BLaER1 (cell line): Measurements from ENCODE around the gene CFAP206.
A peak's percentile ranks its signal among the peaks of the same experiment; 100 is the strongest.
"Not testable (repeated sequence)": the region's sequence is repeated elsewhere in the genome, so short reads cannot be mapped to it uniquely, and the experiment has no call there.

ENCODE experiments used
- H3K27ac ChIP-seq: shearing (Covaris generic); formaldehyde crosslinking; 2 replicates; pipeline ENCODE4 v1.8.1; 2022
- H3K27me3 ChIP-seq: shearing (Covaris generic); formaldehyde crosslinking; 2 replicates; pipeline ENCODE4 v1.8.1; 2022
- H3K36me3 ChIP-seq: shearing (Covaris generic); formaldehyde crosslinking; 2 replicates; pipeline ENCODE4 v1.8.1; 2022
- H3K4me1 ChIP-seq: shearing (Covaris generic); formaldehyde crosslinking; 2 replicates; pipeline ENCODE4 v1.8.1; 2022
- H3K4me2 ChIP-seq: shearing (Covaris generic); formaldehyde crosslinking; 2 replicates; pipeline ENCODE4 v1.8.1; 2022
- H3K4me3 ChIP-seq: shearing (Covaris generic); formaldehyde crosslinking; 2 replicates; pipeline ENCODE4 v1.8.1; 2022
- H3K9ac ChIP-seq: shearing (Covaris generic); formaldehyde crosslinking; 2 replicates; pipeline ENCODE4 v1.8.1; 2022
- H3K9me3 ChIP-seq: shearing (Covaris generic); formaldehyde crosslinking; 2 replicates; pipeline ENCODE4 v1.8.1; 2022
- H4K20me1 ChIP-seq: shearing (Covaris generic); formaldehyde crosslinking; 2 replicates; pipeline ENCODE4 v1.8.1; 2022
- Cebpa-rat ChIP-seq: shearing (Covaris generic); IDR thresholded peaks from 2 replicates; pipeline ENCODE4 v1.8.1; 2022

The CFAP206 gene

GRCh38 chr6:87473419-87473903 lies 65.7 kb downstream of the CFAP206 start:
- Histone ChIP-seq H3K4me2 (peak overlapping the region; percentile 76), H3K27ac (peak overlapping the region; percentile 76), H3K27me3 (no peaks in the 10 kb centered on the region), H3K4me1 (peaks cover 7% of the 10 kb centered on the region; the same call in 1 of the 2 replicates), H3K9ac (peak overlapping the region; percentile 79), H3K9me3 (no peaks in the 10 kb centered on the region), H3K36me3 (peaks cover 10% of the 10 kb centered on the region; the same call in 1 of the 2 replicates), H4K20me1 (no peaks in the 10 kb centered on the region), H3K4me3 (peak overlapping the region; percentile 80)
- no peak for TF ChIP-seq Cebpa-rat

GRCh38 chr6:87481931-87482330 lies 74.2 kb downstream of the CFAP206 start:
- H3K27me3 ChIP-seq = no peaks in the 10 kb centered on the region
- H3K4me1 ChIP-seq = peaks cover 8% of the 10 kb centered on the region; the same call in 1 of the 2 replicates
- no peak overlapping the region for H3K4me2 ChIP-seq
- H4K20me1 ChIP-seq = no peaks in the 10 kb centered on the region
- H3K9ac ChIP-seq = no peak overlapping the region
- peaks cover 11% of the 10 kb centered on the region; the same call in 1 of the 2 replicates for H3K36me3 ChIP-seq
- no peak overlapping the region for H3K4me3 ChIP-seq
- H3K9me3 ChIP-seq = no peaks in the 10 kb centered on the region
- no peak for TF ChIP-seq Cebpa-rat
- no peak overlapping the region for H3K27ac ChIP-seq

- TF ChIP-seq Cebpa-rat = no peak
- no peaks in the 10 kb centered on the region for H4K20me1 ChIP-seq
- no peak overlapping the region for H3K4me3 ChIP-seq
- H3K4me1 ChIP-seq = peaks cover 8% of the 10 kb centered on the region; the same call in 1 of the 2 replicates
- H3K27ac ChIP-seq = no peak overlapping the region
- H3K27me3 ChIP-seq = no peaks in the 10 kb centered on the region
- H3K36me3 ChIP-seq = peaks cover 11% of the 10 kb centered on the region; the same call in 1 of the 2 replicates
- no peak overlapping the region for H3K9ac ChIP-seq
- H3K4me2 ChIP-seq = no peak overlapping the region
- no peaks in the 10 kb centered on the region for H3K9me3 ChIP-seq
Observed at GRCh38 chr6:87482366-87482765, 74.6 kb downstream of the CFAP206 start.

- Histone ChIP-seq H3K9ac (no peak overlapping the region), H3K36me3 (no peaks in the 10 kb centered on the region; the same call in 1 of the 2 replicates)
Observed at GRCh38 chr6:87483929-87484328, 76.2 kb downstream of the CFAP206 start.

DNA sequence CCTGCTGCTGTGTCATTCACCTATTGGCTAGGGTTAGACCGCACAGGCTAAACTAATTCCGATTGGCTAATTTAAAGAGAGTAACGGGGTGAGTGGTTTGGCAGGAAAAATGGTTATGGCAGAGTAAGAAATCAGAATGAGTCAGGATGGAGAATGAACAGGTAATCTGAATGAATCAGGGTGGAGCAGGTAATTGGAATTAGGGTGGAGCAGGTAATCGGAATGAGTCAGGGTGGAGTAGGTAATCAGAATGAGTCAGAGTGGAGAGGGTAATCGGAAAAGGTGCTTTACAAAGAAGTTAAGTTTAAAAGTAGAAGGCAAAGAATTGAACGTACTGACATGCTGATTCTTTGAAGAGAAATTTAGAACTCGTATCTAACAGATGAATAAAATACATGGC lies 76.7 kb downstream of the CFAP206 start:
- no peak for TF ChIP-seq Cebpa-rat
- H4K20me1 ChIP-seq = no peaks in the 10 kb centered on the region
- H3K36me3 ChIP-seq = no peaks in the 10 kb centered on the region; the same call in 1 of the 2 replicates
- H3K9ac ChIP-seq = no peak overlapping the region
- no peaks in the 10 kb centered on the region for H3K9me3 ChIP-seq
- no peak overlapping the region for H3K27ac ChIP-seq
- H3K4me1 ChIP-seq = peaks cover 8% of the 10 kb centered on the region; the same call in 1 of the 2 replicates
- no peak overlapping the region for H3K4me3 ChIP-seq
- no peaks in the 10 kb centered on the region for H3K27me3 ChIP-seq
- H3K4me2 ChIP-seq = no peak overlapping the region

More at GRCh38 chr6:87483929-87484328, 76.2 kb downstream of the CFAP206 start:
- TF ChIP-seq Cebpa-rat = no peak
- H3K27me3 ChIP-seq = no peaks in the 10 kb centered on the region
- H3K4me1 ChIP-seq = peaks cover 8% of the 10 kb centered on the region; the same call in 1 of the 2 replicates
- H3K9me3 ChIP-seq = no peaks in the 10 kb centered on the region
- peak overlapping the region; percentile 24 for H3K4me2 ChIP-seq
- no peaks in the 10 kb centered on the region for H4K20me1 ChIP-seq
- no peak overlapping the region for H3K27ac ChIP-seq
- H3K4me3 ChIP-seq = no peak overlapping the region

DNA sequence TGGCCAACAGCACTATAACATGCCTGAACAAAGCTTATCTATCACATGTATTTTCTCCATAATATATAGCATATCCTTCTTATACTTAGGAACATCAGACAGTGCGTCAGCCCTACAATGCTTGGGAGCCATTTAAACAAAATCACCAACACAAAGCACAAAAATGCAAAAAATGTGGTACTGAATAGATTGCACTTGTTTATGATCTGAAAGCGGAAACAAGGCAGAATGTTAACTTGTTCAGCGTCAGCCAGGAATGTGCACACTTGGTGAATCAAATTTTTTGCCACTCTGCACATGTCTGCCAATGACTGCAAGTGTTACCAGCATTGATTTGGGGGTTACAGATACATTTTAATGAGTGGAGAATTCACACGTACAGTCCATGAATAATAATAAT lies 79.8 kb downstream of the CFAP206 start:
- no peak overlapping the region for H3K27ac ChIP-seq
- no peak overlapping the region for H3K4me2 ChIP-seq
- H3K9me3 ChIP-seq = no peaks in the 10 kb centered on the region
- H3K9ac ChIP-seq = no peak overlapping the region
- H4K20me1 ChIP-seq = no peaks in the 10 kb centered on the region
- H3K27me3 ChIP-seq = no peaks in the 10 kb centered on the region
- H3K36me3 ChIP-seq = 0 out of 2 replicates have a peak, but pooled peaks cover 1% of the 10 kb centered on the region
- TF ChIP-seq Cebpa-rat = no peak
- H3K4me1 ChIP-seq = peaks cover 8% of the 10 kb centered on the region; the same call in 1 of the 2 replicates
- H3K4me3 ChIP-seq = no peak overlapping the region

GRCh38 chr6:87489326-87489725 lies 81.6 kb downstream of the CFAP206 start:
- H3K27me3 ChIP-seq, H3K4me1 ChIP-seq, H3K4me3 ChIP-seq, H3K36me3 ChIP-seq, H3K9ac ChIP-seq, H3K4me2 ChIP-seq, H3K27ac ChIP-seq, H4K20me1 ChIP-seq, H3K9me3 ChIP-seq: not testable (repeated sequence)

DNA sequence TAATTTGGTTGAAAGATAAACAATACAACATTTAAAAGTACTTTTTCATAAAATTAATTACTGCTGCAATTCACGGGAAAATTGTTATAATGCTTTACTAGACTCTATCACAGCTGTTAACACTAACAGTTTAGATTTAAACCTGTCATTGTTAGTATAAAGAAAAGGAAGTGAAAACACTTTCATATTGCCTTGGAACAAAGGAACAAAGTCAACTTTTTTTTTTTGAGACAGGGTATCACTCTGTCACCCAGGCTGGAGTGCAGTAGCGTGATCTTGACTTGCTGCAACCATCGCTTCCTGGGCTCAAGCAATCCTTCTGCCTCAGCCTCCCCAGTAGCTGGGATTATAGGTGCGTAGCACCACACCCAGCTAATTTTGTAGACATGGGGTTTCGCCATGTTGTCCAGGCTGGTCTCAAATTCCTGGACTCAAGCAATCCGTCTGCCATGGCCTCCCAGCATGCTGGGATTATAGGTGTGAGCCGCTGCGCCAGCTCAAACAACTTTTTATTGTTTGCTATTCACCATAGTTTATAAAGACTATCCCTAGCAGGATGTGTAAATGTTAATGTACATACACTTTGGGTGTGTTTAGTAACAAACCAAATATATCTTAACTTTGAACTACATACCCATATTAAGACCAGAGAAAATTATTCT lies 87.1 kb downstream of the CFAP206 start:
- TF ChIP-seq Cebpa-rat = no peak
- H3K27me3 ChIP-seq = no peaks in the 10 kb centered on the region

GRCh38 chr6:87498048-87498447 lies 90.3 kb downstream of the CFAP206 start:
- Histone ChIP-seq H3K27me3 (no peaks in the 10 kb centered on the region), H3K9me3 (no peaks in the 10 kb centered on the region), H3K4me2 (no peak overlapping the region), H3K9ac (no peak overlapping the region), H4K20me1 (no peaks in the 10 kb centered on the region), H3K36me3 (peaks cover 18% of the 10 kb centered on the region), H3K27ac (no peak overlapping the region), H3K4me3 (no peak overlapping the region), H3K4me1 (no peaks in the 10 kb centered on the region)
- TF ChIP-seq Cebpa-rat = no peak

More for the DNA sequence above, 87.1 kb downstream of the CFAP206 start:
- no peaks in the 10 kb centered on the region for H4K20me1 ChIP-seq
- H3K9me3 ChIP-seq = no peaks in the 10 kb centered on the region
- no peak overlapping the region for H3K9ac ChIP-seq
- H3K4me1 ChIP-seq = no peaks in the 10 kb centered on the region
- H3K4me3 ChIP-seq = no peak overlapping the region
- 0 out of 2 replicates have a peak, but pooled peaks cover 6% of the 10 kb centered on the region for H3K36me3 ChIP-seq
- no peak overlapping the region for H3K27ac ChIP-seq
- no peak overlapping the region for H3K4me2 ChIP-seq

DNA sequence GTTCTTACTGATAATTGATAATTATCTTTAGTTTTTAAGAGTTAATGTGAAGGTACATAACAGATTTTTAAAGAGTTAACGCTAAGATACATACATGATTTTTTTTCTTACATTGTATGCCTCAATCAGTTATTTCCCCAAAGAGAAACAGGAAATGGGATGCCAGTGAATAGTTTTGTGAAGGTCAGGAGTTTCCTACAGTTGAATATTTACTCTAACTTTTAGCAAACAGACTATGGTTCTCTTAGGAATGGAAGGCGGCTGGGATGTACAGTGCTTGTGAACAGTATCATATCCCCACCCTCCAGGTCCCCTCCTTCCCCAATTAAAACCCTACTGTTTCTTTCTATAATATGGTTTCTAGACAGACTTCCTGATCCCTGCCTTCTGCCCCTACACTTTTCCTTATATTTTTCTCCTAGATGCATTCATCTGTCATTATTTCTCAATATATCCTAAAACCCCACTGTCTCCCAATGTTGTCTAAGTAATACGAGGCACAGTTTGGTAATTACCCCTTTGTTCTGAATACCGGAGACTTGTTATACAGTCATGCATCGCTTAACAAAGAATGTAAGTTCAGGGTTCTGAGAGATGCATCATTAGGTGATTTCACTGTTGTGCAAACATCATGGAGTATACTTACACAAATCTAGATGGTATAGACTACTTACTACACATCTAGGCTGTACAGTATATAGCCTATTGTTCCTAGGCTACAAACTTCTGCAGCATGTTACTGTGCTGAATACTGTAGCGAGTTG lies 94.2 kb downstream of the CFAP206 start:
- H3K9me3 ChIP-seq = no peaks in the 10 kb centered on the region
- H3K9ac ChIP-seq = no peak overlapping the region
- H3K4me1 ChIP-seq = no peaks in the 10 kb centered on the region
- no peak for TF ChIP-seq Cebpa-rat
- H4K20me1 ChIP-seq = no peaks in the 10 kb centered on the region
- H3K27ac ChIP-seq = no peak overlapping the region
- peaks cover 19% of the 10 kb centered on the region for H3K36me3 ChIP-seq
- no peaks in the 10 kb centered on the region for H3K27me3 ChIP-seq
- no peak overlapping the region for H3K4me2 ChIP-seq
- no peak overlapping the region for H3K4me3 ChIP-seq
